ENCODE measurements around the gene C10orf105.

C10orf105 gene

DNA sequence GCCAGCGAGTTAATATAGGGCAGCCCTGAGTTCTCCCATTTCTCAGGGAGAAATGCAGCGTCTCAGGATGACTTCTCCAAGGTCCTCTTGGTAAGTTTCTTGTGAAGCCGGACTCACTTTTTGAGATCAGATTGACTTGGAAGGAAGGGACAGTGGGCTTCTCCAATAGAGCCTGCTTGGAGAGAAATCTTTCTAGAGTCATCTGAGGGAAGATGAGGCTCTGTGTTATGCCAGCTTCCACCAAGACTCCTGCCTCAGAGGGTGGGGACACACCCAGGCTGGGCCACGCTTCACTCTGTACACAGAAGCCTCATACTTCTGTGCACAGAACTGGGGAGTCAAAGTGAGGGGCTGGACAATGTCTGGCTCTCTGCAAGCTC, 5.6 kb downstream of the C10orf105 start:
- DNase-seq: no peak

DNA sequence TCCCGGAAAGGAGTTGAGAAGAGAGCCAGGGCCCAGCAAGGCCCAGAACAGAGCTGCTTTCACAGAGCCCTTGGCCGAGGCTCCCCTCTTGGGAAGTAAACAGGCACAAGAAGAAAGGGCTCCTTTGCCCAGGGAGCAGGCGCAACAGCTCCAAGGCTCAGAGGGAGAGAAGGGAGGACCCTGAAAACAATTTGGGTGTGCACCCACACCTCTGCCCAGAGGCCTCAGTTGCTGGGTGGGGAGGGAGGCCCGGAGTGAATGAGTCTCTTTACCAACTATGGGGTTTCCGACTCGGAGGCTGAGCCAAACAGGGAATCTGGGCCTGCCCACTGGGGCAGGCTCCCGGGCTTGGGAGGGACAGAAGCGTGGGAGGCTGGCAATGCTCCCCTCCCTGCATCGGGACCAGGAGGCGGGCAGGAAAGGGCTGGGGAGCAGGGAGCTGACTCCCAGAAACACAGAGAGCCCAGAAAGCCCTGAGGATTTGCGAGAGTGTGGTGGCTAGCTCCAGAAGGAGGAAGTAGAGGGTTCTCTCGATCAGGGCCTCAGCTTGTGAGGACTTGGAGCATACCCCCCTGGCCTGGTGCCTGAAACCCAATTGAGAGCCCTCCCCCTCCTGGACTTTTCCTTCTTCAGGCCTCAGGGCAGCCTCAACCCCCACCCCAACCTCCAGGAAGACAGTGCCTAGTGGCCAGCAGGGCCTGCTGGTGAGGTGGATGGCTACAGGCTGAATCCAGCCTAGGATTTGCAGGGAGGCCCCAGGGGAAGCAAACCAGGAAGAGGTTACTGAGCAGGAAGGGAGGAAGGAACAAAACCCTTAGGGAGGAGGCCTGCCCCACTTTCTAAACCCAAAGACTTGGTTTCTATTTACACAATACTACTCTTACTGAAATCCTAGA, 6.2 kb downstream of the C10orf105 start:
- DNase-seq: no peak

- no peak for DNase-seq
Observed at GRCh38 chr10:71712572-71713134, 6.9 kb downstream of the C10orf105 start.

GRCh38 chr10:71712170-71712569, 7.4 kb downstream of the C10orf105 start:
- DNase-seq: no peak

DNA sequence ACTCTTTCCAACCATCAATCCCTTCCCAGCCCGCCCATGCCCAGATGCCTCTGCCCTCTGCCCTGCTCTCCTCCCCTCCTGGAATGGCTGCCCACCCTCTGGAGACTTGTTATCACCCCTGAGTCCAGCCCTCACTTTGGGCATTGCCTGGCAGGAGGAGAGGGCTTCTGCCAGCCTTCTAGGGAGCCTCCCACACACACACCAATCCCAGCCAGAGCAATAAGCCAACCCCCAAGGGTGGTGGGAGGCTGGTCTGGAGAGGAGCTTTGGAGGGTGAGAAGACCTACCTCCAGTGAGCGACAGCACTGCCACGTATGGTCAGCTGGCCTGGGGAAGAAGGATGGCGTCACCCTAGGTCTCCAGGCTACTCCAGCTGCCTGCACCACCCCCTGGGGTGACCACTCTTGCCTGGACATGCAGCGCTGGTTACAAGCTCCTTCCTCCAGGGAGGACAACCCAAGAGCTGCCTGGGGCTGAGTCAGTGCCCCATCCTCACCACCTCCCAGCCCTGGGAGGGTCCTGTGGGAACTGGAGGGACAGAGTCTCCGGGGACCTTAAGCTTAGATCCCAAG, 8.4 kb downstream of the C10orf105 start:
- no peak for DNase-seq

DNA sequence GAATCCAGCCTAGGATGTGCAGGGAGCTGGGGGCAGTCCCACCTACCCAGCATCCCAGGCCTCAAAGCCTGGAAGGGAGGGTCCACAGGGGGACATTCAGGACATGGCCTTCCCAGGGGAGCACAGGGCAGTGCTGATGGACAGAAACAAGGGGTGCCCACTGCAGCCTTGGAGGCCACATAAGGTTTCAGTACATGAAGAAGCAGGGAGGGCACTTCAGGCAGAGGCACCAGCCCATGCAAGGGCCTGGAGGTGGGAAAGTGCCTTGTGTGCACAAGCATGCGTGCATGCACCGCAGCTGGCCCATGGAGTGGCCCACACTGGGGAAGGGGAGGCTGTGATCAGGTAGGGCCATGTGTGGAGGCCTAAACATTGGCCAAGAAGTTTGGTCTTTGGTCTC, 9.1 kb downstream of the C10orf105 start:
- no peak for DNase-seq

DNA sequence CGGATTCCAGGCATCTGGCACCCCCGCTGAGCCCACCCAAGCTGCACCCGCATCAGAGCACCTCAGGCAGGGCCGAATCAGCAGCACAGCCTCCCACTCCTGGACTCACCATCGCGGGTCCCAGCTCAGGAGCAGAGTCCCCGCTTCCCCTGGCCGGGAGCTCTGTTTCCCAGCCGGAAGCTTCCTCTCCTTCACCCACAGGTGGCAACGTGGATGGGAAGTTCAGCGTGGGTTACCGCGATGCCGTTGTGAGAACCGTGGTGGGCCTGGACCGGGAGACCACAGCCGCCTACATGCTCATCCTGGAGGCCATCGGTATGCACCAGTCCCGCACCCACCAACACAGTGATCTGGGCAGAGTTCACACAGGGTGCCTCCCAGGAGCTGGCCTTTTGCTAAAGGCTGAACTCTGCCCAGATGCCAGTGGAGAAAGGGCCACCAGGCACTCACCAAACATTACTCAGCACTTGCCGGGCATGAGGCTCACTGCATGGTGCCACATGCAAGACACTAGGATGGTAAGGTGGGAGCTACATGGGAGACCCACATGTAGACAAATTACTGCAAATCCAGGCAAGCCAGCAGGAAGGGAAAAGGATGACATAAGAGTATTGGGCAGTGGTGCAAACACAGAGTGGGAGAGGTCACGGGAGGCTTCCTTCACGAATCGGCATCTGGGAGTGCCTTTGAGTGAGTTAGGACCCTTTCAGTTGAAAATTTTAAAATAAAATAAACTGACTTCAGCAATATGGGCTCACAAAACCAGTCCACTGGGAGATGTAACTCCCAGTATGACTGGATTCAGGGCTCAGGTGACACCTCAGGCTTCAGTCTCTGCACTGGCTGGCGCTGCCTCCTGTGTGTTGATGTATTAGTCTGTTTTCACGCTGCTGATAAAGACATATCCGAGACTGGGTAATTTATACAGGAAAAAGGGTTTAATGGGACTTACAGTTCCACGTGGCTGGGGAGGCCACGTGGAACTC, 10.4 kb downstream of the C10orf105 start:
- DNase-seq: no peak

DNA sequence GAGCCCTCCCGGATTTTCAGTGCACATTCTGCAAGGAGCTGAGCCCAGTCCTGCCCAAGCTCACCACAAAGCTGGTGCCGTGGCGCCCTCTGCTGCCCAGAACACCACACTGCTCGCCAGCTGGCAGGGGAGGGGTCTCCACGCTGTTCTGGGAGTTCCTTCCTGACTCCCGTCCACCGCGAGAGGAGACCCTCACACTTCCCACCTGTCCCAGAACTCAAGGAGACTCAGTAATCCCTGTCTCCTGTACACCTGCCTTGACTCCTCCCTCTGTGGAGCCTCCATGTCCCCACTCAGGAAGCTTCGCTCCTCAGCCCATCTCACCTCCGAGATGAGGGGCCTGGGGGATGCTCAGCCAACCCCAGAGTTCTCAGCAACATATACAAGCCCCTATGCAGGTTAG, 11.3 kb downstream of the C10orf105 start:
- DNase-seq: no peak

- DNase-seq: no peak
Observed at GRCh38 chr10:71707240-71707789, 12.3 kb downstream of the C10orf105 start.

GRCh38 chr10:71706216-71707121, 13.1 kb downstream of the C10orf105 start:
- no peak for DNase-seq

DNA sequence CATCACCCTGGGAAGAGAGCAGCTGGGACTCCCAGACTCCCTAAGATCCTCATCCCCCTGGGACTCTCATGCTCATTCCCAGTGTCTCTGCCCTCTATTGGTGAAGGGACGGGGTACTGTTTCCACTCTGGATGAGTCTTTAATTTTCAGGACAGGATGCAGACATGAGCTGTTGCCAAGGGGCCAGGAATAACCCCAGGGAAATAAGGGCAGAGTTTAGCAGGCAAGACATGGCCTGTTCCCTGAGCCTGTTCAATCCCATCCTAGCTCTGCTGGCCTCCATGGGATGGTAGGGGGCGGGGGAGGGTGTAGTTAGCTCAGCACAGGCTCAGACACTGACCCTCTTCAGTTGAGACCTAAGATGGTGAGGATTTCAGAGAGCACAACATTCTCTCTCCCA, 14.0 kb downstream of the C10orf105 start:
- DNase-seq: no peak

DNA sequence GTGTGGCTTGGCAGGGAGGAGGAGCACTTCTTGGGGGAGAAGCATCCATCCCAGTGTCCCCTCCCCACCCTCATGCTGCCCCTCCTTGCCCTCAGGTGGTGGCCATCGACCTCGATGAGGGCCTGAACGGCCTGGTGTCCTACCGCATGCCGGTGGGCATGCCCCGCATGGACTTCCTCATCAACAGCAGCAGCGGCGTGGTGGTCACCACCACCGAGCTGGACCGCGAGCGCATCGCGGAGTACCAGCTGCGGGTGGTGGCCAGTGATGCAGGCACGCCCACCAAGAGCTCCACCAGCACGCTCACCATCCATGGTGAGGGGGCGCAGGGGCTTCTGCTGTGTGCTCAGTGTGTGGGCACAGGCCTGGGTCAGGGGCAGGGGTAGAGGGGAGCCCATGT, 14.8 kb downstream of the C10orf105 start:
- no peak for DNase-seq

DNA sequence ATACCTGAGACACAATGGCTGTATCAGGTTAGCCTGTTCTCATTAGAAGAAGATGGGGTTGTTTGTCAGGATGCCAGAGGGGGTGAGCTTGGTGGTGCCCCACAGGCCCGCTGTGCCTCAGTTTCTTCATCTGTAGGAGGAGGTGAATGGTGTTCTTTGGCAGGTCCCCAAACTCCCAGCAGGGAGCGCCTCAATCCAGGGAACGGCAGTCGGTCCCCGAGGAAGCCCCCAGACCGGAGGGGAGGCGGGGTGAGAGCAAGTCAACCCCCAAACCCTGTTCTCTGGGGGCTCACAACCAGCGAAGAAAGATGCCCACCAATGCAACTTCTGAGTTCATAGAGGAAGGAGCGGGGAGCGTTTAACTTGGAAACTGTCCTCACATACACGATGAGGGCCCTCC, 16.0 kb downstream of the C10orf105 start:
- no peak for DNase-seq

GRCh38 chr10:71701496-71702132, 18.0 kb downstream of the C10orf105 start:
- DNase-seq: no peak

GRCh38 chr10:71700731-71701368, 18.7 kb downstream of the C10orf105 start:
- DNase-seq: no peak

GRCh38 chr10:71698737-71699136, 20.8 kb downstream of the C10orf105 start:
- no peak for DNase-seq

- no peak for DNase-seq
Observed at GRCh38 chr10:71697938-71698709, 21.5 kb downstream of the C10orf105 start.

- no peak for DNase-seq
Observed at GRCh38 chr10:71696628-71697326, 22.8 kb downstream of the C10orf105 start.

Data from NCI-H1417 treated with DMSO at 0.1 percent for 48 hours (cell line).